Ammon's horn (tissue), 1 donor: ENCODE results near the gene PLEKHH2.
"Not testable (repeated sequence)": the region's sequence is repeated elsewhere in the genome, so short reads cannot be mapped to it uniquely, and the experiment has no call there.

Experiments
- DNase-seq: peaks from one replicate; pipeline ENCODE4 v3.0.0-alpha.2; 2016; ENCODE audit warnings: low spot score

The PLEKHH2 gene

DNA sequence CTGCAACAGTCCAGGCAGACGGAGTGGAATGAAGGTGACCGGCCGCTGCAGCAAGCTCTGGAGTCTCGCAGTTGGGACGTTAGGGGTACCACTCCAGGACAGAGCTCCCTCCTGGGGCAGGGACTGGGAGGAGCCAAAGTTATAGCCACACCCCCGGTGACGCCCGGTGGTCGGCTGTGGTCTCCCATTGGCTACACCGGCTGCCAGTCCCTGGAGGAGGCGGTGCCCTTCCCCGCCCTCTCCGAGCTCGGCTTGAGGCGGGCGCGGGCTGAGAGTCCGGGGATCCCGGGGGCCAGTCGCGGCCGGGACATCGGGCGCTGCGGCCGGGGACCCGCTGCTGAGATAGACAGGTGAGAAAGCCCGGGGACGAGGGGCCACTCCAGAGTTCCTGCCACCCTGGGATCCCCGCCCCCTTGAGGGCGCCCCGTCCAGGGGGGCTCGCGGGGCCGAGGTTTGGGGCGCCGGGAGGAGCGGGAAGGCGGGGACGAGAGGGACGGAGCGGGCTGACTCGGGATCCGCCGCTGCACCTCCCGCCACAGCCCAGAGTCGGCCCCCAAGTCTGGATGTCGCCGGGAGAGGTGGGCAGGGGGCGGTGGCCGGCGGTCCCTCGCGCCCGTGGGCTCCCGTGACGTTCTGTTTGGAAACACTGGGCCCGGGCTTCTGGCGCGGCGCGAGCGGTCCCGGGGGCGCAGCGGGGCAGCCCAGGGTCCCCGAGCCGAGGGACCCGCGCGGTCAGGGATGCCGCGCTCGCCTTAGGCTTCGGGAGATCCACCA lies at the start of gene PLEKHH2:
PLEKHH2 (plus strand) TSS at position 231 of the 774 bp plus-strand sequence. CDS start 7,414 bp downstream, outside the sequence.
- peak; percentile 88 for DNase-seq

DNA sequence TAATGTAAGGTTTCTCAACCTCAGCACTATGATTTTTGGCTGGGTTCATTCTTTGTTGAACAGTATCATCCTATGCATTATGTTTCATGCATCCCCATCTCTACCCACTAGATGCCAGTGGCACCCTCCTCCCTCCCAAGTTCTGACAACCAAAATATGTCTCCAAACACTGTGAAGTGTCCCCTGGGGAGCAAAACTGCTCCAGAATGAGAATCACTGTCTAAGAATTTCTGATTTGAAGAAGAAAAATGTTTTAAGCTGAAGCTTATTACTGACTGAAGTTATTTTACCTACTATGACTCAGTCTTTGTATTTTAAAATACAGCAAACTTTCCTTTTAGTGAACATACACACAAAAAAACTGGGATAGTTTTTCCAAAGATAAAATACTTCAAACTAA lies 44.6 kb upstream of the PLEKHH2 start:
- DNase-seq: no peak

DNA sequence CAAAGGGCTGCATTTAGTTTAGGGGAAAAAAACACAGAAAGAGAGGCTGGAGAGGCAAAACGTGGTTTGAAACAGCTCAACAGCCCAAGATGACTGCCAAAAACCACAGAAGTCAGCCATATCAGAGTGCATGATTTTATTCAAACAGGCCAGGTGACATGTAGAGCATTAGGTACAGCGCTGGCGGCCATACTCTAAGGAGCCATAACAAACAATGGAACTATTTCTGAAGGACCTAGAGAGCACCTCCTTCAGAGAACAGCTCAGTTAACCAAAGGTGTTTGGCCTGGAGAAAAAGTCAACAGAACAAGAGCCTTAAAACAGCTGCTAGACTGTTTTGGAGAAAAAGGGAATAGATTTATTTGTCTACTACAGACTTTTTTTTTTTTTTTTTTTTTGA lies 43.8 kb upstream of the PLEKHH2 start:
- DNase-seq: no peak

DNA sequence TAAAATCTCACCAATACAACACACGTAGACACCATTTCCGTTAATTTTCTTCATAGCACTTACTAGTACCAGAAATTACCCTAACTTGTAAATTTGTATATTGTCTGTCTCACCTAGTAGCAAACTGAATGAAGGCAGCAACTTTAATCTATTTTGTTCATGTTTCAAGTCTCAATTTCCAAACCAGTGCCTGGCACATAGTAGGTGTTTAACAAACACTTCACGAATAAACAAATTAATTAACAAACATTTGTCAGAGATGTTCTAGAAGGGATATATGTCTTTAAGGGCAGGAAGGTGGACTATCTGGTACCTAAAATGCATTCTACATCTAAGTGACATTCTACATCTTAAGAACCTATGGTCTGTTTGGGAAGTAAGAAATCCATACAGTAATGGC lies 42.2 kb upstream of the PLEKHH2 start:
- no peak for DNase-seq

DNA sequence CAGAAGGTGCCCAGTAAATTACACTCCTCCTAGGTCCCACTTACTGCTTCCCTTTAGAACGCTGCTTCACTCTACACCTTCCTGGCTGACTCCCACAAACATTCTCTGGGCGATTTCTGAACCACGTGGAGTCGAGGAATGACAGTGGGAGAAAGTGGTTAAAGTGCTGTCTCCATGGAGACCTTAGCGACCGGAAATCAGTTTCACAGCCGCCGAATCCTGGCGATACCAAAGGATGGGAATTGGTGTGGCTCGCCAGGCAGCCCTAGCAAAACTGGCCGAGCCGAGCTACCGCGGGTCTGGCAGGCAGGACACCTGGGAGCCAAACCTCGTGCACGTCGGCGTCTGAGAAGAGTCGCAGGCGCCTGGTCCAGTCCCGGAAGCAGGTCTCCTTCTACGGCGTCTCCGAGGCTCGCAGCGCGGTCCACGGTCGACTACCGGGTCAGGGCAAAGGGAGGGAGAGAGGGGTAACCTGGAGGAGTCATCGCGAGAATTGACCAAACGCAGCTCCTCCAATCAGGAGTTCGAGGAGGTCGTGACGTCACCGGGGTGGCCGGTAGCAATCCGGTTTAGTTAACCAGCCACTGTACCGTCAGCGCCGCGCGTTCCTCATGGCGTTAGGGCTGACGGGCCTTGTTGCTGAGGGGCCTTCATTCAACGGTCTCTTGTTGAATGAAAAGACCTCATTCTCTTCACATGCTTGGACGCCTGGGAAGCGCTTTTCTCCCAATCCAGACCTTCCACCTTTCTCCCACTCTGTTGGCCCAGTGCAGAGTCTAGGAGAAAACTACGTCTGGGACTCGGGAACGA lies 41.3 kb upstream of the PLEKHH2 start, which contains the start of gene THADA:
THADA (minus strand) TSS at position 436 of the 810 bp plus-strand sequence. CDS start 3,646 bp downstream, outside the sequence.
- DNase-seq: peak; percentile 99

DNA sequence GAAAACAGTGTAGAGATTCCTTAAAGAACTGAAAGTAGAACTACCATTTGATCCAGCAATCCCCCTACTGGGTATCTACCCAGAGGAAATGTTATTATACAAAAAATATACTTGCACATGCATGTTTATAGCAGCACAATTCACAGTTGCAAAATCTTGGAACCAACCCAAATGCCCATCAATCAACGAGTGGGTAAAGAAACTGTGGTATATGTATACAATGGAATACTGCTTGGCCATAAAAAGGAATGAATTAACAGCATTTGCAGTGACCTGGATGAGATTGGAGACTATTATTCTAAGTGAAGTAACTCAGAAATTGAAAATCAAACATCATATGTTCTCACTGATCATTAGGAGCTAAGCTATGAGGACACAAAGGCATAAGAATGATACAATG lies 36.5 kb upstream of the PLEKHH2 start:
- DNase-seq: not testable (repeated sequence)

DNA sequence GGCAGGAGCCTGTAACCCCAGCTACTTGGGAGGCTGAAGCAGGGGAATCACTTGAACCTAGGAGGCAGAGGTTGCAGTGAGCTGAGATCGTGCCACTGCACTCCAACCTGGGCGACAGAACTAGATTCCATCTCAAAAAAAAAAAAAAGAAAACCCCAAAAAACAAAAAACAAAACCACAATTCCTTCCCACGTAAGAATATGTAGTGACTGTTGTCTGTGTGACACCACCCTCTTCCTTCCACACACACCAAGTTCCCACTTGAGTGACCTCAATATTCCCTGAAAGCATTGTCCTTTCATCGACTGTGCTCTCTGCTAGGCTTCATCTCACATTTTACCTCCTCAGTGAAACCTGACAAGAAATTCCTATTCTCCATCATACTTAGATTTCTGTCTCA lies 32.4 kb upstream of the PLEKHH2 start:
- DNase-seq: no peak

DNA sequence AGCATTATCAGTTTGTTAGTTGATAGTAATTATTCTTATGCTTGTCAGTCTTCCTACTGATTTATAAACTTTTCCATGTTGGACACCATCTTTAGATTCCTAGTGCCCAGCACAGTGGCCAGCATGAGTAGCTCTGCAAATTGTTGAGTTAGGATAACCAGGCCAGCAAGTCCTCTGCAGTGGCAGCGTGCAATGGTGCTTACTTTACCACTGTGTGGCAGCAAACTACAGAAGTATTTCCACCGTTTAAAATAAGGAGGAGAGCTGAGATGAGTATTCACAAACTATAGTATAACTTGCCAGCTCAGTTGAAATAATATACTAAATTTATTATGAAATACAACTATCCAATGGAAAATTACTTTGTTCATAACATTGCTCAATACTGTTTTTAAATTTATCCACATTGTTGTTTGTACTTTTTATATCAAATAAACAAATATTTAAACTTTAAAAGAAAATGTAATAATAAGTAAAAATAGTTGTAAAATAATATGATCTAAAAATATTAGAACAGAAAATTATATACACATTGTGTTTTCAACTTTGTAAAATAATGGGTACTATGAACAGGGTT lies 31.9 kb upstream of the PLEKHH2 start:
- peak; percentile 64 for DNase-seq

DNA sequence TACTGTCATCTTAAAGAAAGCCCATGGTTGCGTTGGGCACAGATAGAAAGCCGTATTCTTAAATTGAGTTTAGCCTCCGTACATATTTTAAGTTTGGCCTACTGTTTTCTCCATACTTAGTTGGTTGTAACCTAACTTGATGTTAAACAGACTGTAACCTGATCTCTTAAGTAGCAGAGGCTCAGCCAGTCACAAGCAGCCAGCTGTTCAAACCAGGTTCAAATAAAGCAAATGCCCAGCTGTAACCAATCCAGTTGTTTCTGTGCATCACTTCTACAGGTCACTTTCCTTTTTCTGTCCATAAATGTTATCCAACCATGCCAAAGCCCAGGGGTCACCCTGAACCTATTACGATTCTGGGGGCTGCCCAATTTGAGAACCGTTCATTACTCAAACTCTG lies 31.2 kb upstream of the PLEKHH2 start:
- no peak for DNase-seq

DNA sequence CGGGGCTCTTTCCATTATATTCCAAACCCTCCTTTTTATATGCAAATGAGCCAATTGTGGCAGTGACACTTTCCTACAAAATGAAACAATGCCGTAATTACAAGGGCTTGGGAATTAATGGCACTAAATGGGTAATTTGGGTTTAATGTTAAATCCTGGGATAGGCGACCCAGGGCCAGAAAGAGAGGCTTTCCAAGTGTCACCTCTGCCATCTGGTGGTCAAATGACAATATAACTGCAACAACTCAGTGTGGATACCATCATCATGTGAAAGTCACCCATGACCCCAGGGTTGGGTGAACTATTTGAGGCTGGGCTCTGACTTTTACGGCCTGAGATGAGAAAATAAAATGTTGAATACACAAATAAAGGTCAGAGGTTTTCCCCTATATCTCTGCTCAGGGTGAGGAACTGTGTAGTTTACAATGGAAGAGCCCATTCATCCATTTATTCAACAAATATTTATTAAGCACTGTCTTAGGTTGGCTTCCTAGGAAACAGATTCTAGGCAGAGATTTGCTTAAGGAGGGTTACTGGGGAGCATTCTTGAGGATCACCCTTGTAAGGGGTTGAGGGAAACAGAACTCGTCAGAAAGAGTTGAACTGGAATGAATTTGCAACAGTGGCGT lies 27.7 kb upstream of the PLEKHH2 start:
- DNase-seq: peak; percentile 68

DNA sequence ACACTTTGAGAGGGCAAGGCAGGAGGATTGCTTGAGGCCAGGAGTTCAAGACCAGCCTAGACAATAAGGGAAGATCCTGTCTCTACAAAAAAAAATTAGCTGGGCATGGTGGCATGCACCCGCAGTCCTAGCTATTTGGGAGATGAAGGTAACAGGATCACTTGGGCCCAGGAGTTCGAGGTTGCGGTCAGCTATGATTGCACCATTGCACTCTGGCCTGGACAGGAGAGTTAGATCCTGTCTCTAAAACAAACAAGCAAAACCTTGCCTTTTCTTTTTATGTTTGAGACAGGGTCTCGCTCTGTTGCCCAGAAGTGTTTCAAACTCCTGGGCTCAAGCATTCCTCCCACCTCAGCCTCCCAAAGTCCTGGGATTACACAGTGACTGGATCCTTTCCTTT lies 26.7 kb upstream of the PLEKHH2 start:
- no peak for DNase-seq

DNA sequence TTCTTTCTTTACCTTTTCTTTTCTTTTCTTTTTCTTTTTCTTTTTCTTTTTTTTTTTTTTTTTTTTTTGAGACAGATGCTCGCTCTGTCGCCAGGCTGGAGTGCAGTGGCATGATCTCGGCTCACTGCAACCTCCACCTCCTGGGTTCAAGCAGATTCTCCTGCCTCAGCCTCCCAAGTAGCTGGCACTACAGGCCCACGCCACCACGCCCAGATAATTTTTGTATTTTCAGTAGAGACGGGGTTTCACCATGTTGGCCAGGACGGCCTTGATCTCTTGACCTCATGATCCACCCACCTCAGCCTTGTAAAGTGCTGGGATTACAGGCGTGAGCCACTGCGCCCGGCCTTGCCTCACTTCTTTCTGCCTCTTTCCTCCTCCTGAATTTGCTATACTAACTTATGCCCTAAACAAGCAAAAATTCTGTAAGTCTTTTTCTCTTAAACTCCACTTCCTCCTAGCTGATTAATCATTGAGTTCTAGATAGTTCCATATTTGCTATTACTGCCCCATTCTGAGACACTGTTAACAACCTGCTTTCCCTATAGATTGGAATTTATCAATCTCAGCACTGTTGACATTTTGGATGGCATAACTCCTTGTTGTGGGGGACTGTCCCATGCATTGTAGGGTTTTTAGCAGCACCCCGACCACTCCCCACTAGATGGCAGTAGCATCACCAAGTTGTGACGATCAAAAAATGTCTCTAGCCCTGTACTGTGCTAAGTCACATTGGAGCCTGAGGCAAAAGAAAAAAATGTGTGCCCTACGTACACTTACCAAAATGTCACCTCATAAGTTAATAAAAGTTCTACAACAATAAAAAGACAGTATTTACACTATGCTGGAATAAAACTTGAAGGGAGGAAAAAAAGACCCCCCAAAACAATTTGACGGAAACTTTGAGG lies 24.8 kb upstream of the PLEKHH2 start:
- peak; percentile 84 for DNase-seq

DNA sequence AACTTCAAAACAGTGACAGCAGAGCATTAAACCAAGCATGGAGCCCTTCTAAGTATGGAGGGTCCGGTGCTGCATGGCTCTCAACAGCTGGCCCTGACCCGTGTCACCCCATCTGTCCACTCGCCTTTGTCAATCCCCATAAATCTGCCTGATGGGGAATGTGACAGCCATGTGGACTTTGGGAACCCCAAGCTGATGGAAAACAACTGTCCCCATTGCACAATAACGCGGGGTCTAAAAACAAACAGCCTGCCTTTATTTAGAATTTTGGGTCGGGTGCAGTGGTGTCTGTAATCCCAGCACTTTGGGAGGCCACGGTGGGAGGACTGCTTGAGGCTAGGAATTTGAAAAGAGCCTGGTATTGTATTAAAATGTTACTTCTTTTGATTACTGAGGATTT lies 24.1 kb upstream of the PLEKHH2 start:
- DNase-seq: no peak

DNA sequence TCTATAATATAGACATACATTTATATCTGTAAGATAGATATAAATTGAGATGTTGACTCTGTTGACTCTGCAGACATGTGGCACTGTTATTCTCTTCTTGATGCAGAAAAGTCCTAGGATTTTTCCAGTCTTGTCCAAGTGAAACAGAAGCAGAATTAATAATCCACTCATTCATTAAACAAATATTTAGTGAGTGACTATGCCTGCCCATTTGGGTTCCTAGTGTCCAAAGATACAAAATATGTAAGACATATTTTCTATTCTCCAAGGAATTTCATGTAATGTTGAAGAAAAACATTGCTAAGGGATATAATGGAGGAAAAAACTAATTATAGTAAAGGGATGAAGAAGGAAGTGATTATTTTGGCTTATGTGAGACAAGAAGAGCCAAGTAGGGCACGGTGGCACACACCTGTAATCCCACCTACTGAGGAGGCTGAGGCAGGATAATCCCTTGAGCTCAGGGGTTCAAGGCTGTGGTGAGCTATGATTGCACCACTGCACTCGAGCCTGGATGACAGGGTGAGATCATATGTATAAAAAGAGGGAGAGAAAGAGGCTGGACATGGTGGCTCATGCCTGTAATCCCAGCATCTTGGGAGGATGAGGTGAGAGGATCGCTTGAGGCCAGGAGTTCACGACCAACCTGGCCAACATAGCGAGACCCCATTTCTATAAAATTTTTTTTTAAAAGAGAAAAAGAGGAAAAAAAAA lies 19.9 kb upstream of the PLEKHH2 start:
- no peak for DNase-seq

DNA sequence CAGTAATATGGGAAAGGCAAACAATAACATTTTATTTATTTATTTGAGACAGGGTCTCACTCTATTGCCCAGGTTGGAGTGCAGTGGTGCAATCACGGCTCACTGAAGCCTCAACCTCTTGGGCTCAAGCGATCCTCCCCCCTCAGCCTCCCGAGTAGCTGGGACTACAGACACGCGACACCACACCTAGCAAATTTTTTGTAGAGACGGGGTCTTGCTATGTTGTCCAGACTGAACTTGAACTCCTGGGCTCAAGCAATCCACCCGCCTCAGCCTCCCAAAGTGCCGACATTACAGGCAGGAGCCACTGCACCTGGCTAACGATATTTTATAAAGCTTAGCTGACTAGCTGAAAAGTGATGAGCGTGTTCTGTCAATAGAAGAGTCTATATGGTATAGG lies 17.5 kb upstream of the PLEKHH2 start:
- no peak for DNase-seq

DNA sequence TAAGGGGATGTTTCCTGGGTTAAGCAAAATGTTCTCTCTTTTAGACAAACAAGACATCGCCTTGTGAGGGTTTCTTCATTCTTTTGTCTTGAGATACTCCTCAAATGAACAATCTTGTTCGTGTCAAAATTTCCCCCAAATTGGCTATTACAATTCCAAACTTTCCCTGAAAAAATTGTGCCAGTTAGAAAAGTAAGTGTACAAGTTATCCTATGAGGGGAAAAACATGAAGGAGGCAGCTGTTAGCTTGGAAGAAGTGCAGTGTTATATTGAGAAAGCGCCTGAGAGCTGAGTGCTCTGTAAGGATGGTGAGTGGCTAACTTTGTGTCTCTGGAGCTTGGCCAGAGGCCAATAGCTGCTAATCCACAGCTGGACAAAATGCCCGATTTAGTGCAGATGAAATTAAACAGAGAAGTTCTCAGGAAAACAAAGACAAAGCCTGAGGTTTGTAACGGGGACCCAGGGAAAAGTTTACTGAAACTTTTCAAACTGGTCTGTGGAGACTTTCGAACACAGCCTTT lies 14.1 kb upstream of the PLEKHH2 start:
- DNase-seq: no peak

DNA sequence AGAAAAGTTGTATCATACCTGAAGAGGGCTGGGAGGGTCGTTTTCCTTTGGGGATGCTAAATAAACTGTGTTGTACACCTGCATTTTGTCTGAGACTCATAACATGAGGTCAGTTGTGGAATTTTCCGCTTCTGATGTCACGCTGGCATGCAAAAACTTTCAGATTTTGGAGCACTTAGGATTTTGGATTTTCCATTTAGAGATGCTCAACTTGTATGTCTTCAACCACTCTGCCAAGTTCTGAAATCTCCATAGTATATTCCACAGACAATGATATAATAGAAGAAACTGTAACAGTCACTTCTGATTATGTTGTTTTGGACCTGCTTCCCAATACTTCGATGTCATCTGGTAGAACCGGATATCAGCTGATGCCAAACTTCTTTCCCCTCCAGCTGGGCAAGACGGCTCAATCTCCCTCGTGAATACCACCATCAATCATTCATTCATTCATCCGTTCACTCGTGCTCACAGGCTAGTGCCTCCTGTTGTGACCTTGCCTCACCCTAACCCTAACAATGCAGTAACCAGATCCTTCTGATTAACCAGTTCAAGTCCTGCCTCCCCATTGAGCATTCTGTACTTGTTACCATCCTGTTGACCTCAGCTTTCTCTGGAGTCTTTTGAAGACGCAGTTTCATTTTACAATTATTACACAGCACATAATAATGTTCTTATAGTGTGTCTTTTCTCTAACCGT lies 5.3 kb upstream of the PLEKHH2 start:
- no peak for DNase-seq

DNA sequence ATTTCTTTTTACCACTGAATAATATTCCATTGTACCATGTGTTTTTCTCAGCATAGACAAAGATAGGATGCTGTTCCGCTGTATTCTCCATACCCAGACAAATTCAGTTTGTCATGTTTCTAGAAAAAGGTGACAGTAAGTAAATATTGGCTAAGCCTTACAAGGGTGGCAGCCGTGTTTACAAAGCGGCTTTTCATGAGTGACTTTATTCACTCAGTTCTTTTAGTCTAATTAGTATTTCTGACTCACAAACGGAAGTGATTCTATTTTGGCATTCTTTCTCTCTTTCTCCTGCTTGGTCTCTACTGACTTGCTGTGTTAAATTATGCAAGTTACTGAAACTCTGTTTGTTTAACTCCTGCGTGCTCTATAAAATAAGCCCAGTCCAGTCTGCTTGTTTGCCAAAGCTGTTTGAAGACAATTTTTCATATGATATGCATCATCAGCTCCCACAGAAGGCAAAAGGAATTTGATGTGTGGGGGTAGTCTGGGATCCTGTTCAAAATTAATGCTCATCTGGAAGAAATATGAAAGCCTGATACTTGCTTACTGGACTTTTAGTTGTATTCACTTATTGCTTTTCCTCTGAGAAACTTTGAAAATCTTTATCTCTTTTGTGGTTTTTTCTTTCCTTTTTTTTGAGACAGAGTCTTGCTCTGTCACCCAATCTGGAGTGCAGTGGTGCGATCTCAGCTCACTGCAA lies 2.3 kb upstream of the PLEKHH2 start:
- no peak for DNase-seq

DNA sequence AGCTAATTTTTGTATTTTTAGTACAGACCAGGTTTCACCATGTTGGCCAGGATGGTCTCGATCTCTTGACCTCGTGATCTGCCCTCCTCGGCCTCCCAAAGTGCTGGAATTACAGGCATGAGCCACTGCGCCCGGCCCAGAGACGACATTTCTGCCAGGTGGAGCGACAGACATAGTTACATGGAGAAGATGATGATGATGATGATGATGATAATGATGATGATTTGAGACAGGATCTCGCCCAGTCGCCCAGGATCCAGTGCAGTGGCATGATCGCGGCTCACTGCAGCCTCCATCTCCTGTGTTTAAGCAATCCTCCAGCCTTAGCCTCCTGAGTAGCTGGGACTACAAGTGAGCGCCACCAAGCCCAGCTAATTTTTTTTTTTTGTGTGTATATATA lies 907 bp upstream of the PLEKHH2 start:
- DNase-seq: not testable (repeated sequence)
